Stimulated activated naive CD4-positive, alpha-beta T cell treated with Interleukin-2 at 50 U/mL for 16 hours (primary cell): Measurements from ENCODE around the gene DCP1A.
"Not testable (repeated sequence)": the region's sequence is repeated elsewhere in the genome, so short reads cannot be mapped to it uniquely, and the experiment has no call there.

ENCODE experiments used
- DNase-seq: peaks from one replicate; lab custom pipeline; 2025; lab: John Stamatoyannopoulos, UW

The DCP1A gene

GRCh38 chr3:53264718-53265117, 82.6 kb downstream of the DCP1A start:
- DNase-seq = no peak

DNA sequence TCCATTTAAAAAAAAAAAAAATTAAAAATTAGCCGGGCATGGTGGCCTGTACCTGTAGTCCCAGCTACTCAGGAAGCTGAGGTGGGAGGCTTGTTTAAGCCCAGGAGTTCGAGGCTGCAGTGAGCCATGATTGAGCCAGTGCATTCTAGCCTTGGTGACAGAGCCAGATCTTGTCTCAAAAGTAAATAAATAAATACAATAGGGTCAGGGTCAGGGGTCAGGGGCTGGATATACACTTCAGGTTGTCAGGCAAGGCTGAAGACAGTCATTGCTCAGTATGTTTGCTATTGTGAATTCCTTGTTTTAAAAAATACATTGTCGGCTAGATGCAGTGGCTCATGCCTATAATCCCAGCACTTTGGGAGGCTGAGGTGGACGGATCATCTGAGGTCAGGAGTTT, 83.4 kb downstream of the DCP1A start:
- DNase-seq = no peak

- DNase-seq = no peak
Measured at GRCh38 chr3:53261712-53262111, 85.6 kb downstream of the DCP1A start.

DNA sequence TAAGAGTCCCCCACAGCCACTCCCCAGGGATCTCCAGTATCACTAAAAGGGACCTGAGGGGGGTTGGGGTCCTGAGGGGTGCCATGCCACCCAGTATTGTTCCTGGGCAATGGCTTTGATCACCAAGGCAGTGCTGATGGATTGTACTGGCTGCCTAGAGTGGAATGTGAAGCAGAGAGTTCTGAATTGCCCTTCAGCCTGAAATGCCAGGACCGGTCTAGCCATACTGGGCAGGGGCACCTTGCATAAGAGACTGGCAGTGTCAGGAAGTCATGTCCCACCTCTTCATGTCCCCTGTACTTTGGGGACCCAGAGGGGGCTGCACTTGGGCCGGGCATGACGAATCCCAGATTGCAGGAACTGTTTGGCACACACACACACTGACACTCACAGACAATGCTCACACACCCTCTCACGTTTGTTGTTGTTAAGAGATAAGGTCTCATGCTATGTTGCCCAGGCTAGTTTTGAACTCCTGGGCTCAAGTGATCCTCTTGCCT, 87.0 kb downstream of the DCP1A start:
- DNase-seq = no peak

DNA sequence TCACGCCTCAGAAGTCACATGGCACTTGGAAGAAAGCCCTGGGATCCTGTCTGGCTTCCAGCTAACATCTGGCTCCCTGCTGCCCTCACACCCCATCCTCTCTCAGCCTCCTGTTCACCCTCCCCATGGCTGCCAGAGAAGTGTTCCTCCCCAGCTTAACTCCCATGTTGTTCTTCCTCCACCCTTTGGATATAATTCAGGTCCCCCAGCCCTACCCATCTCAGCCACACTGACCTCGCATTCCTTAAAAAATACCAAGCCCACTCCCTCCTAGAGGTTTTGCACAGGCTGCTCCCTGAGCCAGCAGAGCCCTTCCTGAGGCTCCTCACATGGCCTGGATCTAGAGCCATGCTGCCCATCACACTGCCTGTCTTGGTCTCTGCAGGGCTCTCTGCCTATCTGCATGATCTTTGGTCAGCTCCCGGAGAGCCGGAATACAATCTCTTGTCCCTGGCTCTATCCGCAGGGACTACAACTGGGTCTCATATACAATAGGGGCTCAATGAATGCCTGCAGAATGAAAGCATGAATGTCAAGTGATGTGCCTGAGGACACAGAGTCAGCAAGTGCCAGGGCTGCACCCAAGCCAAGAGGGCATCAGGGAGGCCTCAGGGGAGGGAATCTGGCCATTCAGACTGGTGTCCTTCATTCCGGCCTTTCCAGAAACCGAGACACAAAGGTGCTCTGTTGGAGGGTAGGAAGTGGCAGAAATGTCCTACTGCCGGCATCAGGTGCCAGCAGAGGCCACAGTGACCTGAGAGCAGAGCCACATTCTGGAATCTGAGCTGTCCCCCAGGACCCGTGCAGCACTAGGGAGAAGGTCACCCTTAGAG, 87.7 kb downstream of the DCP1A start:
- DNase-seq = no peak

- no peak for DNase-seq
Measured at GRCh38 chr3:53258600-53259426, 88.5 kb downstream of the DCP1A start.

- no peak for DNase-seq
Measured at GRCh38 chr3:53257465-53257864, 89.9 kb downstream of the DCP1A start.

GRCh38 chr3:53256704-53257055, 90.7 kb downstream of the DCP1A start:
- DNase-seq = no peak

DNA sequence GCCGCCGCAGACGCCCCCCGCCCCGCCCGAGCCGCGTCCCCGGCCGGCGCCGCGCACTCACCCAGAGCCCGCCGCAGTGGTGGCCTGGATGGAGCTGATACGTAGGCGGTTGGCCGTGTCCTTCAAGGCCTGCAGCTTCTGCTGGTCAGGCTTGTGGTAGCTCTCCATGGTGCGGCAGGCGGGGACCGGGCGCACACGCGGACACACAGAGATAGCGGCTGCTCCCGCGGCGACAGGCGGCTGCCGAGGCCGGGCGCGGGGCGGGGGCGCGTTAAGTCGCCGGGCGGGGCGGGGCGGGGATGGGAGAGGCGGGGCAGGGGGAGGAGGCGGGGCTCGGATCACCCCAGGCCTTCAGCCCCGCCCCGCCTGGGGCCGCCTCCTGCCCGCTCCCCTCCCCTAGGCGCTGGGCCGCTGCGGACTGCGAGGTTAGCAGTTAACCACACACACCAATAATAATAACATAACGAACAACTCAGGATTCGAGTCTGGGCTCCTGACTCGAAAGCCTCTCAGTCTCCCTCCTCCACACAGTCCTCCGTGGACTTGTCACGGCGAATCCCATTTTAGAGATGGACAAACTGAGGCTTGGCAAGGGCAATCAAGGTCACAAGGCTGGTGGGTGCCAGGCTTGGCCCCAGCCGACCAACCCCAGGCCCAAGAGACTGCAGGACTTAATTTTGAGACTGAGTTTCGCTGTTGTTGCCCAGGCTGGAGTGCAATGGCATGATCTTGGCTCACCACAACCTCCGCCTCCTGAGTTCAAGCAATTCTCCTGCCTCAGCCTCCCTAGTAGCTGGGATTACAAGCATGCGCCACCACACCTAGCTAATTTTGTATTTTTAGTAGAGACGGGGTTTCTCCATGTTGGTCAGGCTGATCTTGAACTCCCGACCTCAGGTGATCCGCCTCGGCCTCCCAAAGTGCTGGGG, 91.3 kb downstream of the DCP1A start, which contains the start of gene TKT:
Gene TKT (minus strand): TSS at position 248 of the 929 bp plus-strand sequence. CDS start 80 bp downstream, at position 168.
- DNase-seq = peak; percentile 84

GRCh38 chr3:53255423-53255774, 91.9 kb downstream of the DCP1A start:
- peak; percentile 41 for DNase-seq

DNA sequence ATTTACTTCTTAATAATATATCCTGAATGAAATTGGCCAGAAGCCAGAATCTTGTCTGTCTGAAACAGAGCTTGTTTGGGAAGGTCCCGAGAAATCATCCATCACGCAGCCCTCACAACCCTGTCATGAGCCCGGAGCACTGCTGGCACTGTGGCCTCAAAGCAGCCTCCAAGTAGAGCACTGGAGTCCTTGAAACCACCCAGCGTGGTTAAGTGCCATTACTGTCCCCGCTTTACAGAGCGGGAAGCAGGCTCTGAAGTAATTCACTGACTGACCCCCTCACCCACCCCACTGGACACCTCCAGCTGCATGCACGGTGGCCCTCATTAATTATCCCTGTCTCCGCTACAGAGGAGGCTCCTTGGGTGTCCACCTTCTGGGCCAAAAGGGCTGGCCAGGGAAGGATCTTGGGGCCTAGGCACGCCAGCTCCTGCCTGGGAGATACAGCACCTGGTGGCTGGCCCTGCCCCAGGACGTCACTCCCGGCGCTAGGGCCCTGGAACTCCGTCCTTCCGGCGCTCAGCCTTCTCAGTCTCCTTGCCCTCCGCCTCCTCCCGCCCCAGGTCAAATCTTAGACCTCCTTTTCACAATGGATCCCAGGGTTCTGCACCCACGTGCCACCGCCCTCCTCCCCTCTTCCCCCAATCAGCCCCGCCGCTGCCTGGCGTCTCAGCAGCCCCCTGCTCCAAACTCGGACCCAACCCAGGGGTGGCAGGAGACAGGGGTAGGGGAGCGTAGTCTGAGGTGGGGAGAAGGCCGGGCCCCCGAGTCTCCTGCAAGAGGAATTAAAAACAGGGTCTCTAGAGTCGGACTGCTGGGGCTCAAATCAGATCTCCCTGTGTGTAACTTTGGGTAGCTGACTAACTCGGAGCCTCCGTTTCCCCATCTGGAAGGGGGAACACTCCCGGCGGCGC, 92.6 kb downstream of the DCP1A start:
- peak; percentile 29 for DNase-seq

DNA sequence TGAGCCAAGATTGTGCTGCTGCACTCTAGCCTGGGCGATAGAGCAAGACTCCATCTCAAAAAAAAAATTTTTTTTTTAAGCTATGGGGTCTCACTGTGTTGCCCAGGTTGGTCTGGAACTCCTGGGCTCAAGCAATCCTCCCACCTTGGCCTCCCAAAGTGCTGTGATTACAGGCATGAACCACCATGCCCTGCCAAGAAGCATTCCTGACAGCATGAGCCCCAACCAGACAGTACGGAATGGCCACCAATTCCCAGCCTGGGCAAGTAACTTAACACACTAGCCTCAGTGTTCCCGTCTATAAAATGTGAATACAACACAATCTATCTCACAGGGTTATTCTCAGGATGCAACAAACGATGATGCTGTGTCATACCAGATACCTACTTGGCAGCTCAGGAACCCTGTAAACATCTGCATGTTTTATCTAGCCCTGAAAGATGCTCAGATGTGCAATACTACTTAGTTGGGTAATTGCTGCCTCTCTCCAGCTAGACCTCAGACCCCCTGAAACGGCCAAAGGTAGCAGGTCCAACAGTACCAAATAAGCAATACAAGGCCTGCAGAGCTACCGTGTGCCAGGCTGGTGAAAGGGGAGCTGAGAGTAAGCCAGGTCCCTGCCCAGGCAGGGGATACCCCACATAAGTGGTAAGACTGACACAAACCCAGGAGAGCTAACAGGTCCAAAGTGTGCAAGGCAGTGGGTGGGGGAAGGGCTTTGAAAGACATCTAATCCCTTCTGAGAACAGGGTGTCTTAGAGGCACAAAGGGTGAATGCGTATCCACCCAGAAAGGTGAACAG, 93.4 kb downstream of the DCP1A start:
- DNase-seq = no peak

DNA sequence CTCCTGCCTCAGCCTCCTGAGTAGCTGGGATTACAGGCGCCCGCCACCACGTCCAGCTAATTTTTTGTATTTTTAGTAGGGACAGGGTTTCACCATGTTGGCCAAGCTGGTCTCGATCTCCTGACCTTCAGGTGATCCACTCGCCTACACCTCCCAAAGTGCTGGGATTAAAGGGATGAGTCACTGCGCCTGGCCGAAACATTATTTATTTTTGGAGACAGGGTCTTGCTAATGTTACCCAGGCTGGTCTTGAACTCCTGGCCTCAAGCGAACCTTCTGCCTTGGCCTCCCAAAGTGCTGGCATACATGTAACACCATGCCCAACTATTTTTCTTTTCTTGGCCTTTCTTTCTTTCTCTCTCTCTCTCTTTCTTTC, 94.4 kb downstream of the DCP1A start:
- DNase-seq = not testable (repeated sequence)

- no peak for DNase-seq
Measured at GRCh38 chr3:53252096-53252946, 95.0 kb downstream of the DCP1A start.

GRCh38 chr3:53250881-53251605, 96.3 kb downstream of the DCP1A start:
- DNase-seq = no peak

- no peak for DNase-seq
Measured at GRCh38 chr3:53250453-53250852, 96.9 kb downstream of the DCP1A start.

DNA sequence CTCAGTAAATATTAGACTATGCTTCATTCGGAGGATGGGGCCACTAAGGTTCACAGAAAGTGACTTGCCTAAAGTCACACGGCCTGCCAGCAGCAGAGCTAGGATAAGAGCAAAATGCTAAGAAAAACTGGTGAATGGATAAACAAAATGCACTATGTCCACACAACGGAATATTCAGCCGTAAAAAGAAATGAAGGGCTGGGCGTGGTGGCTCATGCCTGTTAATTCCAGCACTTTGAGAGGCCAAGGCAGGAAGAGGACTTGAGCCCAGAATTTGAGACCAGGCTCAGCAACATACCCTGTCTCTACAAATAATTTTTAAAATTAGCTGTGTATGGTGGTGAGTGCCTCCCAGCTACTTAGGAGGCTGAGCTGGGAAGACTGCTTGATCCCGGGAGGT, 99.2 kb downstream of the DCP1A start:
- no peak for DNase-seq

- DNase-seq = no peak
Measured at GRCh38 chr3:53247619-53248018, 99.7 kb downstream of the DCP1A start.
